HEK293 (cell line): ENCODE results near the gene SEPTIN2.

ENCODE experiments used
- CTCF ChIA-PET: fragments of 350-600 bp; formaldehyde crosslinking; extraction: SDS; loops from one replicate; lab custom pipeline; 2021; ENCODE audit warnings: antibody characterized with exemption; lab: Yijun Ruan, JAX
- POLR2A ChIA-PET: fragments of 300-600 bp; formaldehyde crosslinking; extraction: SDS; loops from one replicate; lab custom pipeline; 2020; ENCODE audit warnings: antibody characterized with exemption, inconsistent platforms; lab: Yijun Ruan, JAX
- H3K27ac ChIP-seq: fragments of 200-500 bp; sonication (Bioruptor generic); 2 replicates; pipeline ENCODE4 v1.5.1; 2014; ENCODE audit warnings: low read depth, low read length, control low read depth, inconsistent platforms; ENCODE audit errors: extremely low read depth
- H3K36me3 ChIP-seq, 2 experiments: fragments of 200-500 bp in 1 of 2; sonication (Bioruptor generic) in 1 of 2; 1 replicate in 1 of 2; 2 replicates in 1 of 2; pipeline ENCODE4 v1.5.1; 2014 to 2017; ENCODE audit warnings: inconsistent platforms in 2 of 2, low read length in 2 of 2; ENCODE audit not compliant: control insufficient read depth in 2 of 2, insufficient read depth in 1 of 2
- H3K4me1 ChIP-seq: fragments of 200-500 bp; sonication (Bioruptor generic); 2 replicates; pipeline ENCODE4 v1.5.1; 2014; ENCODE audit warnings: mild to moderate bottlenecking, low read length, inconsistent platforms; ENCODE audit not compliant: control insufficient read depth, insufficient read depth
- H3K4me3 ChIP-seq: 2 replicates; pipeline ENCODE4 v1.5.1; 2011; ENCODE audit warnings: low read depth, mild to moderate bottlenecking, control low read depth, low read length, moderate library complexity
- H3K9me3 ChIP-seq: fragments of 200-500 bp; sonication (Bioruptor generic); 2 replicates; pipeline ENCODE4 v1.5.1; 2014; ENCODE audit warnings: low read depth, low read length, inconsistent platforms; ENCODE audit not compliant: control insufficient read depth, insufficient read depth
- CTCF ChIP-seq: fragments of 450-650 bp; formaldehyde crosslinking; IDR thresholded peaks from 2 replicates; pipeline ENCODE4 v1.5.1; 2016; ENCODE audit warnings: missing biosample characterization, missing genetic modification characterization
- PRDM4 ChIP-seq: fragments of 450-650 bp; formaldehyde crosslinking; IDR thresholded peaks from 2 replicates; pipeline ENCODE4 v1.5.1; 2017; ENCODE audit warnings: missing biosample characterization, missing genetic modification characterization
- ZNF549 ChIP-seq: fragments of 450-650 bp; IDR thresholded peaks from 2 replicates; pipeline ENCODE4 v1.5.1; 2018; ENCODE audit warnings: missing biosample characterization, missing genetic modification characterization, mild to moderate bottlenecking, inconsistent platforms, moderate library complexity
- ZNF600 ChIP-seq: fragments of 450-650 bp; formaldehyde crosslinking; IDR thresholded peaks from 2 replicates; pipeline ENCODE4 v1.5.1; 2016; ENCODE audit warnings: missing biosample characterization, missing genetic modification characterization
- TF ChIP-seq, protein P1 (sequence below): fragments of 450-650 bp; formaldehyde crosslinking; IDR thresholded peaks from 2 replicates; pipeline ENCODE4 v1.5.1; 2016; ENCODE audit warnings: missing biosample characterization, missing genetic modification characterization
- TF ChIP-seq, protein P2 (sequence below): fragments of 450-650 bp; formaldehyde crosslinking; conservative IDR thresholded peaks from 2 replicates; pipeline ENCODE4 v1.5.1; 2016; ENCODE audit warnings: low read depth, missing biosample characterization, missing genetic modification characterization

Gene SEPTIN2

DNA sequence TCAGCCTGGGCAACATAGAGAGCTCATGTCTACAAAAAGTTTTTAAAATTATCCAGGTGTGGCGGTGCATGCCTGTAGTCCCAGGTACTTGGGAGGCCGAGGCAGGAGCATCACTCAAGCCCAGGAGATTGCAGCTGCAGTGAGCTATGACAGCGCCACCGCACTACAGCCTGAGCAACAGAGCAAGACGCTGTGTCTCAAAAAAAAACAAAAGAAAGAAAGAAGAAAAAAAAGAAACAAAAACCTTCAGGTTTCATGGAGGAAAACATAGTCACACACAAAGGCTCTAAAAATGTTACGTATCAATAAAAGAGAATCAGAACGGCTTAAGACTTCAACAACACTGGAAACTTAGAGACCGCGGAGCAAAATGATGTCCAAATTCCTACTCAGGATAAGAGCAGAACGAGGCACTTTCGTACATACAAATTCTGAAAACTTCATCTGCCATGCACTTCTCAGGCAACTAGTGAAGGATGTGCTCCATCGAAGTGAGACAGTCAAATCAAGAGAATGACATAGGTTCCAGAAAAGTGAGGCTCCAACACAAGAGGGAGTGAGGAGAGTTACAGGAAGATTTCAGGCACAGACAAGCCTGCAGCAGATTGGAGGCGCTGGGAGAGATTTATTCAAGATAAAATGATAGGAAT lies 4.7 kb upstream of the SEPTIN2 start:
- POLR2A ChIA-PET: no interaction called here
- no peak overlapping the region for H3K27ac ChIP-seq

More for the DNA sequence above, 4.7 kb upstream of the SEPTIN2 start:
- Histone ChIP-seq H3K4me3 (no peak overlapping the region), H3K4me1 (peaks cover 21% of the 10 kb centered on the region), H3K36me3 (peaks cover 0 to 8% of the 10 kb centered on the region in 2 experiments; a peak in 1 of 3 replicates), H3K9me3 (no peaks in the 10 kb centered on the region)
- CTCF ChIA-PET: interaction anchor here (0.9 kb wide), 1 partner anchor 15 kb away, joined by 3 read pairs; no protein-coding TSS in a partner anchor
- 0 out of 2 replicates have a peak, but pooled peaks have one; percentile 12 for TF ChIP-seq CTCF (tag by site-specific recombination)
- TF ChIP-seq PRDM4: no peak
- TF ChIP-seq ZNF600 (tag by site-specific recombination): peak; percentile 95
- TF ChIP-seq, protein P1, sequence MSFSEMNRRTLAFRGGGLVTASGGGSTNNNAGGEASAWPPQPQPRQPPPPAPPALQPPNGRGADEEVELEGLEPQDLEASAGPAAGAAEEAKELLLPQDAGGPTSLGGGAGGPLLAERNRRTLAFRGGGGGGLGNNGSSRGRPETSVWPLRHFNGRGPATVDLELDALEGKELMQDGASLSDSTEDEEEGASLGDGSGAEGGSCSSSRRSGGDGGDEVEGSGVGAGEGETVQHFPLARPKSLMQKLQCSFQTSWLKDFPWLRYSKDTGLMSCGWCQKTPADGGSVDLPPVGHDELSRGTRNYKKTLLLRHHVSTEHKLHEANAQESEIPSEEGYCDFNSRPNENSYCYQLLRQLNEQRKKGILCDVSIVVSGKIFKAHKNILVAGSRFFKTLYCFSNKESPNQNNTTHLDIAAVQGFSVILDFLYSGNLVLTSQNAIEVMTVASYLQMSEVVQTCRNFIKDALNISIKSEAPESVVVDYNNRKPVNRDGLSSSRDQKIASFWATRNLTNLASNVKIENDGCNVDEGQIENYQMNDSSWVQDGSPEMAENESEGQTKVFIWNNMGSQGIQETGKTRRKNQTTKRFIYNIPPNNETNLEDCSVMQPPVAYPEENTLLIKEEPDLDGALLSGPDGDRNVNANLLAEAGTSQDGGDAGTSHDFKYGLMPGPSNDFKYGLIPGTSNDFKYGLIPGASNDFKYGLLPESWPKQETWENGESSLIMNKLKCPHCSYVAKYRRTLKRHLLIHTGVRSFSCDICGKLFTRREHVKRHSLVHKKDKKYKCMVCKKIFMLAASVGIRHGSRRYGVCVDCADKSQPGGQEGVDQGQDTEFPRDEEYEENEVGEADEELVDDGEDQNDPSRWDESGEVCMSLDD (tag by site-specific recombination): no peak
- TF ChIP-seq ZNF549 (tag by site-specific recombination): no peak
- TF ChIP-seq, protein P2, sequence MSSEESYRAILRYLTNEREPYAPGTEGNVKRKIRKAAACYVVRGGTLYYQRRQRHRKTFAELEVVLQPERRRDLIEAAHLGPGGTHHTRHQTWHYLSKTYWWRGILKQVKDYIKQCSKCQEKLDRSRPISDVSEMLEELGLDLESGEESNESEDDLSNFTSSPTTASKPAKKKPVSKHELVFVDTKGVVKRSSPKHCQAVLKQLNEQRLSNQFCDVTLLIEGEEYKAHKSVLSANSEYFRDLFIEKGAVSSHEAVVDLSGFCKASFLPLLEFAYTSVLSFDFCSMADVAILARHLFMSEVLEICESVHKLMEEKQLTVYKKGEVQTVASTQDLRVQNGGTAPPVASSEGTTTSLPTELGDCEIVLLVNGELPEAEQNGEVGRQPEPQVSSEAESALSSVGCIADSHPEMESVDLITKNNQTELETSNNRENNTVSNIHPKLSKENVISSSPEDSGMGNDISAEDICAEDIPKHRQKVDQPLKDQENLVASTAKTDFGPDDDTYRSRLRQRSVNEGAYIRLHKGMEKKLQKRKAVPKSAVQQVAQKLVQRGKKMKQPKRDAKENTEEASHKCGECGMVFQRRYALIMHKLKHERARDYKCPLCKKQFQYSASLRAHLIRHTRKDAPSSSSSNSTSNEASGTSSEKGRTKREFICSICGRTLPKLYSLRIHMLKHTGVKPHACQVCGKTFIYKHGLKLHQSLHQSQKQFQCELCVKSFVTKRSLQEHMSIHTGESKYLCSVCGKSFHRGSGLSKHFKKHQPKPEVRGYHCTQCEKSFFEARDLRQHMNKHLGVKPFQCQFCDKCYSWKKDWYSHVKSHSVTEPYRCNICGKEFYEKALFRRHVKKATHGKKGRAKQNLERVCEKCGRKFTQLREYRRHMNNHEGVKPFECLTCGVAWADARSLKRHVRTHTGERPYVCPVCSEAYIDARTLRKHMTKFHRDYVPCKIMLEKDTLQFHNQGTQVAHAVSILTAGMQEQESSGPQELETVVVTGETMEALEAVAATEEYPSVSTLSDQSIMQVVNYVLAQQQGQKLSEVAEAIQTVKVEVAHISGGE (tag by site-specific recombination): no peak
